DND-41 (cell line): Measurements from ENCODE around the gene HECTD3.

ENCODE experiments used
- ATAC-seq: fragments of 200-7000 bp; cut with Tn5 transposase; 3 replicates; pipeline ENCODE4 v1.9.1; 2021; ENCODE audit warnings: low read depth; ENCODE audit not compliant: insufficient read depth
- DNase-seq: peaks from one replicate; pipeline ENCODE4 v3.0.0-alpha.2; 2020
- H2AFZ ChIP-seq: 2 replicates; pipeline ENCODE4 v1.6.0; 2012; ENCODE audit warnings: low read depth, low read length
- H3K27ac ChIP-seq: 2 replicates; pipeline ENCODE4 v1.5.1; 2012; ENCODE audit warnings: low read length, inconsistent platforms
- H3K27me3 ChIP-seq: fragments of 200-600 bp; sonication (generic); 2 replicates; pipeline ENCODE4 v1.6.0; 2012; ENCODE audit warnings: low read length, mild to moderate bottlenecking, inconsistent platforms; ENCODE audit not compliant: insufficient read depth, poor library complexity
- H3K36me3 ChIP-seq: 2 replicates; pipeline ENCODE4 v1.5.1; 2012; ENCODE audit warnings: low read length, inconsistent platforms; ENCODE audit not compliant: insufficient read depth
- H3K4me1 ChIP-seq: 2 replicates; pipeline ENCODE4 v1.5.1; 2012; ENCODE audit warnings: mild to moderate bottlenecking, low read length; ENCODE audit not compliant: insufficient read depth
- H3K4me2 ChIP-seq: 2 replicates; pipeline ENCODE4 v1.6.0; 2012; ENCODE audit warnings: mild to moderate bottlenecking, moderate library complexity, low read length, inconsistent platforms; ENCODE audit not compliant: insufficient read depth
- H3K4me3 ChIP-seq, 2 experiments: fragments of 200-600 bp in 1 of 2; shearing (Covaris generic) in 1 of 2; 2 replicates each; pipeline ENCODE4 v1.5.1; 2012 to 2016; ENCODE audit warnings: inconsistent platforms in 2 of 2, low read length in 2 of 2, mild to moderate bottlenecking in 2 of 2, low read depth in 1 of 2, moderate library complexity in 1 of 2
- H3K79me2 ChIP-seq: 2 replicates; pipeline ENCODE4 v1.6.0; 2012; ENCODE audit warnings: low read length, inconsistent platforms; ENCODE audit not compliant: insufficient read depth
- H3K9ac ChIP-seq: 2 replicates; pipeline ENCODE4 v1.6.0; 2012; ENCODE audit warnings: low read depth, mild to moderate bottlenecking, inconsistent platforms, low read length, moderate library complexity
- H3K9me3 ChIP-seq: 2 replicates; pipeline ENCODE4 v1.5.1; 2012; ENCODE audit warnings: low read length, moderate library complexity, mild to moderate bottlenecking, inconsistent platforms; ENCODE audit not compliant: insufficient read depth, severe bottlenecking
- H4K20me1 ChIP-seq: 2 replicates; pipeline ENCODE4 v1.6.0; 2012; ENCODE audit warnings: low read length; ENCODE audit not compliant: insufficient read depth
- EZH2 ChIP-seq: IDR thresholded peaks from 3 replicates; pipeline ENCODE4 v1.6.1; 2012; ENCODE audit warnings: borderline replicate concordance, low read depth, mild to moderate bottlenecking, moderate library complexity, low read length, inconsistent platforms; ENCODE audit not compliant: severe bottlenecking
- TF ChIP-seq, protein P1 (sequence below): IDR thresholded peaks from 2 replicates; pipeline ENCODE4 v1.5.1; 2012; ENCODE audit warnings: borderline replicate concordance, low read length, moderate library complexity, mild to moderate bottlenecking; ENCODE audit not compliant: poor library complexity, severe bottlenecking; ENCODE audit errors: extremely low read depth

The HECTD3 gene

DNA sequence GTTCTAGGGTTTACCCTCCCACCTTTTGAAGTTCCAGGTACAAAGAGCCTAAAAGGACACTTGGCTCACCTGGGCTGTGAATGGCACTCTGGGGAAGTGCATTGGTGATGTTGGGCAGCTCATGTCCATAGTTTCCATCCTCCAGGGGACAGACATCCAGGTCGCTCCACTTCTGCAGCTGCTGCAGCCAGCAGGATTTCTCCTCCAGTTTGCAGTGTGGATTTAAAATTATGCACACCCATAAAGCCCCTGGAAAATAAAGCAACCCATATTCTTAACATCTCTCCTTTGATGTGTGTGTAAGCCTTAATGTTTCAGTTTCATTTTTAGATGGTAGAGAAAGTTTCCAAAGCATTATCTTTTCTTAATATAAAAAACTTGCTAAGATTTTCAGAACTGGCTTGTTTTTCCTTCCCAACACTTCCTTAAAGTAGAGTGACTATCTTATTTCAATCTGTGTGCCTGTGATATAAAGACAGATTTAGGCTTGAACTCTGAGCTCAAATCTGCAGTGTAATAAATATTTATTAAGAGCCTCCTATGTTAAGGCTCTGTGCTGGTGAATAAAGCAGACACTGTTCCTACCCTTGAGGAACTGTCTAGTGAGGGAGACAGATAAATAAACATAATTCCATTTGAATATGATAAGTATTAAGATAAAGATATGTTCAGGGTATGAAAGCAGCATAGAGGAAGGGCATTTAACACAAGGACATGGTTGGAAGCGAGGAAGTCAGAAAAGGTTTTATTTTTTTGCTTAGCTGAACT, 40.1 kb upstream of the HECTD3 start:
- Histone ChIP-seq H3K27ac (no peak overlapping the region), H3K4me2 (peak overlapping the region; percentile 61), H3K4me1 (peaks cover 14% of the 10 kb centered on the region), H4K20me1 (no peaks in the 10 kb centered on the region), H3K36me3 (no peaks in the 10 kb centered on the region), H3K27me3 (no peaks in the 10 kb centered on the region), H3K4me3 (peak overlapping the region in 1 of 2 experiments; percentile 44; a peak in 2 of 4 replicates), H3K9ac (peak overlapping the region; percentile 22), H3K9me3 (no peaks in the 10 kb centered on the region), H2AFZ (peak overlapping the region; percentile 68), H3K79me2 (no peaks in the 10 kb centered on the region)
- peak; percentile 90 for ATAC-seq
- TF ChIP-seq EZH2, result no peak
- TF ChIP-seq, protein P1, sequence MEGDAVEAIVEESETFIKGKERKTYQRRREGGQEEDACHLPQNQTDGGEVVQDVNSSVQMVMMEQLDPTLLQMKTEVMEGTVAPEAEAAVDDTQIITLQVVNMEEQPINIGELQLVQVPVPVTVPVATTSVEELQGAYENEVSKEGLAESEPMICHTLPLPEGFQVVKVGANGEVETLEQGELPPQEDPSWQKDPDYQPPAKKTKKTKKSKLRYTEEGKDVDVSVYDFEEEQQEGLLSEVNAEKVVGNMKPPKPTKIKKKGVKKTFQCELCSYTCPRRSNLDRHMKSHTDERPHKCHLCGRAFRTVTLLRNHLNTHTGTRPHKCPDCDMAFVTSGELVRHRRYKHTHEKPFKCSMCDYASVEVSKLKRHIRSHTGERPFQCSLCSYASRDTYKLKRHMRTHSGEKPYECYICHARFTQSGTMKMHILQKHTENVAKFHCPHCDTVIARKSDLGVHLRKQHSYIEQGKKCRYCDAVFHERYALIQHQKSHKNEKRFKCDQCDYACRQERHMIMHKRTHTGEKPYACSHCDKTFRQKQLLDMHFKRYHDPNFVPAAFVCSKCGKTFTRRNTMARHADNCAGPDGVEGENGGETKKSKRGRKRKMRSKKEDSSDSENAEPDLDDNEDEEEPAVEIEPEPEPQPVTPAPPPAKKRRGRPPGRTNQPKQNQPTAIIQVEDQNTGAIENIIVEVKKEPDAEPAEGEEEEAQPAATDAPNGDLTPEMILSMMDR, result no peak
- DNase-seq, result no peak

DNA sequence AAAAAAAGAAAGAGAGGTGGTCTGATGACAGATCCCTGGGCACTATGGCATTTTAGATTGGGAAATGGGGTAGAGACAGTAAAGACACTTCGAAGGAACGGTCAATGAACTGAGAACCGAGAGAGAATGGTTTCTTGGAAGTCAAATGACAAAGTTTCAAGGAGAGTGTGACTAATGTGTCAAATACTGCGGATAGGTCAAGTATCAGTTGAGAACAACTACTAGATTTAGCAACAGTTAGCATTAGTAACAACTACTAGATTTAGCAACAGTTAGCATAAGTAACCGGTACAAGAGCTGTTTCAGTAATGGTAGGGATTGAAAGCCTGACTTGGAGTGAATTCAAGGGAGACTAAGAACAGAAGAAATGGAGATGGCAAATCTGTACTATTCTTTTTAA, 35.9 kb upstream of the HECTD3 start:
- no peak overlapping the region for H2AFZ ChIP-seq
- H3K79me2 ChIP-seq, result no peaks in the 10 kb centered on the region
- H3K9ac ChIP-seq, result no peak overlapping the region
- H3K4me1 ChIP-seq, result peaks cover 14% of the 10 kb centered on the region
- H4K20me1 ChIP-seq, result no peaks in the 10 kb centered on the region
- H3K27ac ChIP-seq, result no peak overlapping the region
- TF ChIP-seq, protein P1, result no peak
- no peak for TF ChIP-seq EZH2
- no peak overlapping the region for H3K4me3 ChIP-seq
- H3K4me2 ChIP-seq, result no peak overlapping the region
- ATAC-seq (no peak), DNase-seq (no peak)
- H3K9me3 ChIP-seq, result no peaks in the 10 kb centered on the region
- H3K27me3 ChIP-seq, result no peaks in the 10 kb centered on the region
- H3K36me3 ChIP-seq, result no peaks in the 10 kb centered on the region

DNA sequence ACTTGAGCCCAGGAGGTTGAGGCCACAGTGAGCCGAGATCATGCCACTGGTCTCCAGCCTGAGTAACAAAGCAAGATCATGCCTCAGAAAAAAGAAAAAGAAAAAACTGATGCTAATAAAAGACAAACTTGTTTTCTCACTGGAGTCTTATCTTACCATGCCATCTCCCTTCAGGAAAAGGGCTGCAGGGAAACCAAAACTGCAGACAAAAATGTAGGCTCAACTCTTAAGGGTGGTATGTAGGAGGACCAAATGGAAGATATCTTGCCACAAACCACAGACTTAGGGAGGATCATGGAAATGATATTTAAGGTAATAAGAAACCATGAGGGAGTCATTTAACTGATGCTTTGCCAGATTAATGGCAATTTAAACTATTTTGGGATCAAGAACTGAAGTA, 33.8 kb upstream of the HECTD3 start:
- no peaks in the 10 kb centered on the region for H3K4me1 ChIP-seq
- H3K4me2 ChIP-seq, result no peak overlapping the region
- H3K4me3 ChIP-seq, result no peak overlapping the region
- no peaks in the 10 kb centered on the region for H3K27me3 ChIP-seq
- no peak overlapping the region for H2AFZ ChIP-seq
- H3K36me3 ChIP-seq, result no peaks in the 10 kb centered on the region
- no peak for ATAC-seq
- H3K9me3 ChIP-seq, result no peaks in the 10 kb centered on the region
- no peak for TF ChIP-seq EZH2
- TF ChIP-seq, protein P1, result no peak
- DNase-seq, result no peak
- H3K27ac ChIP-seq, result no peak overlapping the region
- H3K9ac ChIP-seq, result no peak overlapping the region
- no peaks in the 10 kb centered on the region for H4K20me1 ChIP-seq
- no peaks in the 10 kb centered on the region for H3K79me2 ChIP-seq
